ENCODE measurements around the gene TPD52L1. TPM values are rescaled to one million over a fixed set of nuclear protein-coding genes. Genes with fewer than 3 reads are reported as not detected.

Gene TPD52L1
- total RNA-seq, 1 donor from 2014 or later: not detected

GRCh38 chr6:125201961-125202729 lies 48.6 kb downstream of the TPD52L1 start:
- H3K4me1 Mint-ChIP-seq (ENCODE audit: low read depth, unreplicated experiment): no peaks in the 10 kb centered on the region
- no peaks in the 10 kb centered on the region for H3K36me3 Mint-ChIP-seq (ENCODE audit: unreplicated experiment)
- H3K9me3 Mint-ChIP-seq (ENCODE audit: unreplicated experiment): no peaks in the 10 kb centered on the region
- TF ChIP-seq CTCF (IDR thresholded peaks at IDR 0.05; ENCODE audit: partially characterized antibody, unreplicated experiment): no peak
- H3K4me3 Mint-ChIP-seq (ENCODE audit: unreplicated experiment): no peak overlapping the region
- no peaks in the 10 kb centered on the region for H3K27me3 Mint-ChIP-seq (ENCODE audit: unreplicated experiment)
- no peak for DNase-seq
- H3K27ac Mint-ChIP-seq (ENCODE audit: unreplicated experiment): no peak overlapping the region

- DNase-seq: no peak
- TF ChIP-seq CTCF (IDR thresholded peaks at IDR 0.05; ENCODE audit: partially characterized antibody, unreplicated experiment): no peak
- Mint-ChIP-seq H3K36me3 (ENCODE audit: unreplicated experiment) (no peaks in the 10 kb centered on the region), H3K4me3 (ENCODE audit: unreplicated experiment) (no peak overlapping the region), H3K27me3 (ENCODE audit: unreplicated experiment) (no peaks in the 10 kb centered on the region), H3K4me1 (ENCODE audit: low read depth, unreplicated experiment) (no peaks in the 10 kb centered on the region), H3K27ac (ENCODE audit: unreplicated experiment) (no peak overlapping the region), H3K9me3 (ENCODE audit: unreplicated experiment) (no peaks in the 10 kb centered on the region)
Measured at GRCh38 chr6:125203395-125203794, 49.8 kb downstream of the TPD52L1 start.

GRCh38 chr6:125205931-125206330 lies 52.4 kb downstream of the TPD52L1 start:
- H3K36me3 Mint-ChIP-seq (ENCODE audit: unreplicated experiment): no peaks in the 10 kb centered on the region
- H3K4me3 Mint-ChIP-seq (ENCODE audit: unreplicated experiment): no peak overlapping the region
- TF ChIP-seq CTCF (IDR thresholded peaks at IDR 0.05; ENCODE audit: partially characterized antibody, unreplicated experiment): no peak
- no peaks in the 10 kb centered on the region for H3K9me3 Mint-ChIP-seq (ENCODE audit: unreplicated experiment)
- DNase-seq: no peak
- H3K27me3 Mint-ChIP-seq (ENCODE audit: unreplicated experiment): peaks cover 3% of the 10 kb centered on the region
- no peaks in the 10 kb centered on the region for H3K4me1 Mint-ChIP-seq (ENCODE audit: low read depth, unreplicated experiment)
- H3K27ac Mint-ChIP-seq (ENCODE audit: unreplicated experiment): no peak overlapping the region

- no peak for DNase-seq
- Mint-ChIP-seq H3K27me3 (ENCODE audit: unreplicated experiment) (peaks cover 3% of the 10 kb centered on the region), H3K4me3 (ENCODE audit: unreplicated experiment) (no peak overlapping the region), H3K27ac (ENCODE audit: unreplicated experiment) (no peak overlapping the region), H3K36me3 (ENCODE audit: unreplicated experiment) (no peaks in the 10 kb centered on the region), H3K9me3 (ENCODE audit: unreplicated experiment) (no peaks in the 10 kb centered on the region), H3K4me1 (ENCODE audit: low read depth, unreplicated experiment) (no peaks in the 10 kb centered on the region)
- TF ChIP-seq CTCF (IDR thresholded peaks at IDR 0.05; ENCODE audit: partially characterized antibody, unreplicated experiment): no peak
Measured at GRCh38 chr6:125206389-125206788, 52.8 kb downstream of the TPD52L1 start.

GRCh38 chr6:125207956-125208355 lies 54.4 kb downstream of the TPD52L1 start:
- no peak for DNase-seq
- Mint-ChIP-seq H3K27me3 (ENCODE audit: unreplicated experiment) (peaks cover 3% of the 10 kb centered on the region), H3K9me3 (ENCODE audit: unreplicated experiment) (no peaks in the 10 kb centered on the region), H3K4me1 (ENCODE audit: low read depth, unreplicated experiment) (no peaks in the 10 kb centered on the region), H3K4me3 (ENCODE audit: unreplicated experiment) (no peak overlapping the region), H3K36me3 (ENCODE audit: unreplicated experiment) (no peaks in the 10 kb centered on the region), H3K27ac (ENCODE audit: unreplicated experiment) (no peak overlapping the region)
- no peak for TF ChIP-seq CTCF (IDR thresholded peaks at IDR 0.05; ENCODE audit: partially characterized antibody, unreplicated experiment)
